ENCODE measurements around the gene ZNHIT3. TPM values are rescaled to one million over a fixed set of nuclear protein-coding genes. Genes with fewer than 3 reads are reported as not detected.

Gene ZNHIT3
- total and polyA plus RNA-seq, 2 of the 4 experiments (the other 2 are of a cell fraction): 27.8 to 52.3 TPM

DNA sequence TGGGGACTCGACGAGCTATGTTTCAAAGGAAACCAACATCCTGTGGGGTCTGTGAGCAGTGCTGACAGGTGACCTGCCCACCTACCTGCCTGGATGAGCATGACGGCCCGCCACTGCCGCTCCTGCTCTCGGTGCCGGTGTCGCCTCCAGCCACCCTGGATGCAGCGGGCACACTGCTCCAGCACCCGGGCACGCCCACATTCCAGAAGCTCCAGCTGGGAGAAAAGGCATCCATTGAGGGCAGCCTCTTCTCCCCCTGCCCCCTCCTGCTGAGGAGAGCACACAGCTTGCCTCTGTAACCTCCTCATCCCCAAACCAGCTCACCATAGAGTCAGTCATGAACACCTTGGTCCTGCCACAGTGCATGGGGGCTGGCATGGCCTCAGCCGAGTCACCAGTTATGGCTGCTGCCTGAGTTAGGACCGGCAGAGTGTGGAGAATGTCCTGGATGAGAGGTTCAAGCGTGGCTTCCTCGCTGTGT, 14.3 kb downstream of the ZNHIT3 start:
- Histone ChIP-seq H2AFZ (replicated peaks; ENCODE audit: low read length, poor library complexity) (no peak overlapping the region), H4K8ac (ENCODE audit: low read depth in 2 of 2, low read length in 2 of 2) (no peak overlapping the region), H2BK20ac (ENCODE audit: low read depth, low read length) (no peak overlapping the region), H3K27me3 (ENCODE audit: control insufficient read depth, insufficient read depth, low read length) (no peaks in the 10 kb centered on the region), H3K36me3 (ENCODE audit: control insufficient read depth, insufficient read depth, low read length) (peaks cover 56% of the 10 kb centered on the region), H3K18ac (ENCODE audit: low read depth, low read length) (no peak overlapping the region), H3K4ac (ENCODE audit: low read depth, low read length) (no peak overlapping the region), H3K9me3 (ENCODE audit: control insufficient read depth, insufficient read depth, low read length) (no peaks in the 10 kb centered on the region), H2BK5ac (ENCODE audit: low read depth, low read length, poor library complexity, severe bottlenecking) (no peak overlapping the region), H4K91ac (ENCODE audit: insufficient read depth, low read depth, low read length) (no peak overlapping the region), H3K4me2 (ENCODE audit: low read depth, low read length) (no peak overlapping the region), H3K79me1 (ENCODE audit: low read depth in 1 of 2, low read length in 2 of 2) (no peaks in the 10 kb centered on the region), H3K14ac (replicated peaks; ENCODE audit: low read depth, low read length) (no peak overlapping the region), H3K56ac (ENCODE audit: extremely low read depth, insufficient read depth, low read length) (no peak overlapping the region), H3K27ac (ENCODE audit: insufficient read depth, low read length) (no peak overlapping the region), H2AK9ac (replicated peaks; ENCODE audit: low read depth, low read length, poor library complexity) (no peak overlapping the region), H3K4me3 (ENCODE audit: insufficient read depth, low read depth, low read length) (no peak overlapping the region), H3K9ac (ENCODE audit: low read depth, low read length) (no peak overlapping the region), H2BK120ac (ENCODE audit: low read depth, low read length) (no peak overlapping the region), H4K5ac (ENCODE audit: low read depth, low read length) (no peak overlapping the region), H3K23ac (ENCODE audit: low read depth, low read length) (no peak overlapping the region), H3K4me1 (ENCODE audit: control insufficient read depth, insufficient read depth, low read length) (no peaks in the 10 kb centered on the region), H2AK5ac (ENCODE audit: low read depth, low read length) (no peak overlapping the region), H2BK15ac (ENCODE audit: low read depth, low read length) (no peak overlapping the region), H4K20me1 (ENCODE audit: insufficient read depth, low read length) (no peaks in the 10 kb centered on the region), H3K9me1 (ENCODE audit: insufficient read depth, low read length) (no peaks in the 10 kb centered on the region)
- DNase-seq (no peak), ATAC-seq (ENCODE audit: low read depth) (no peak; the same call in 1 of the 2 replicates)
- no CpG with 5 or more reads among the region's 15 CpGs for WGBS, 2 experiments (ENCODE audit: extremely low coverage in 2 of 2, insufficient read length in 1 of 2)
- in situ Hi-C loops (cut with MboI; ENCODE audit: low sequenced_read_pairs): no loop called here
- BruUV-seq (replicated peaks): no TSS peak
- dilution Hi-C loops (cut with HindIII; ENCODE audit: low sequenced_read_pairs, unreplicated experiment): no loop called here
- CTCF ChIA-PET: interaction anchor here (0.6 kb wide), 1 partner anchor 1127 kb away, joined by 5 read pairs; no protein-coding TSS in a partner anchor
- TF ChIP-seq MAFK (IDR thresholded peaks at IDR 0.05; ENCODE audit: low read depth, low read length): no peak
- TF ChIP-seq, protein P1, sequence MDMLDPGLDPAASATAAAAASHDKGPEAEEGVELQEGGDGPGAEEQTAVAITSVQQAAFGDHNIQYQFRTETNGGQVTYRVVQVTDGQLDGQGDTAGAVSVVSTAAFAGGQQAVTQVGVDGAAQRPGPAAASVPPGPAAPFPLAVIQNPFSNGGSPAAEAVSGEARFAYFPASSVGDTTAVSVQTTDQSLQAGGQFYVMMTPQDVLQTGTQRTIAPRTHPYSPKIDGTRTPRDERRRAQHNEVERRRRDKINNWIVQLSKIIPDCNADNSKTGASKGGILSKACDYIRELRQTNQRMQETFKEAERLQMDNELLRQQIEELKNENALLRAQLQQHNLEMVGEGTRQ (IDR thresholded peaks at IDR 0.05; ENCODE audit: low read depth, low read length): no peak
- TF ChIP-seq NFE2L2 (IDR thresholded peaks at IDR 0.05; ENCODE audit: low read depth, low read length): no peak
- no peak for TF ChIP-seq BHLHE40 (IDR thresholded peaks at IDR 0.05; ENCODE audit: low read depth, low read length)
- TF ChIP-seq, protein P2, sequence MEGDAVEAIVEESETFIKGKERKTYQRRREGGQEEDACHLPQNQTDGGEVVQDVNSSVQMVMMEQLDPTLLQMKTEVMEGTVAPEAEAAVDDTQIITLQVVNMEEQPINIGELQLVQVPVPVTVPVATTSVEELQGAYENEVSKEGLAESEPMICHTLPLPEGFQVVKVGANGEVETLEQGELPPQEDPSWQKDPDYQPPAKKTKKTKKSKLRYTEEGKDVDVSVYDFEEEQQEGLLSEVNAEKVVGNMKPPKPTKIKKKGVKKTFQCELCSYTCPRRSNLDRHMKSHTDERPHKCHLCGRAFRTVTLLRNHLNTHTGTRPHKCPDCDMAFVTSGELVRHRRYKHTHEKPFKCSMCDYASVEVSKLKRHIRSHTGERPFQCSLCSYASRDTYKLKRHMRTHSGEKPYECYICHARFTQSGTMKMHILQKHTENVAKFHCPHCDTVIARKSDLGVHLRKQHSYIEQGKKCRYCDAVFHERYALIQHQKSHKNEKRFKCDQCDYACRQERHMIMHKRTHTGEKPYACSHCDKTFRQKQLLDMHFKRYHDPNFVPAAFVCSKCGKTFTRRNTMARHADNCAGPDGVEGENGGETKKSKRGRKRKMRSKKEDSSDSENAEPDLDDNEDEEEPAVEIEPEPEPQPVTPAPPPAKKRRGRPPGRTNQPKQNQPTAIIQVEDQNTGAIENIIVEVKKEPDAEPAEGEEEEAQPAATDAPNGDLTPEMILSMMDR (conservative IDR thresholded peaks at IDR 0.05; ENCODE audit: low read depth, low read length): no peak
- no peak for TF ChIP-seq MAZ (IDR thresholded peaks at IDR 0.05; ENCODE audit: borderline replicate concordance, low read depth, low read length)
- TF ChIP-seq SMC3 (IDR thresholded peaks at IDR 0.05; ENCODE audit: low read depth, low read length): no peak
- no peak for TF ChIP-seq RAD21 (IDR thresholded peaks at IDR 0.05; ENCODE audit: low read length)
- no peak for TF ChIP-seq RFX5 (IDR thresholded peaks at IDR 0.05; ENCODE audit: low read depth, low read length)
- no peak for TF ChIP-seq CHD1 (IDR thresholded peaks at IDR 0.05; ENCODE audit: low read depth, low read length)
- TF ChIP-seq, protein P3, sequence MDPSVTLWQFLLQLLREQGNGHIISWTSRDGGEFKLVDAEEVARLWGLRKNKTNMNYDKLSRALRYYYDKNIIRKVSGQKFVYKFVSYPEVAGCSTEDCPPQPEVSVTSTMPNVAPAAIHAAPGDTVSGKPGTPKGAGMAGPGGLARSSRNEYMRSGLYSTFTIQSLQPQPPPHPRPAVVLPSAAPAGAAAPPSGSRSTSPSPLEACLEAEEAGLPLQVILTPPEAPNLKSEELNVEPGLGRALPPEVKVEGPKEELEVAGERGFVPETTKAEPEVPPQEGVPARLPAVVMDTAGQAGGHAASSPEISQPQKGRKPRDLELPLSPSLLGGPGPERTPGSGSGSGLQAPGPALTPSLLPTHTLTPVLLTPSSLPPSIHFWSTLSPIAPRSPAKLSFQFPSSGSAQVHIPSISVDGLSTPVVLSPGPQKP (IDR thresholded peaks at IDR 0.05; ENCODE audit: borderline replicate concordance, low read depth, low read length): no peak
- intact Hi-C loops (cut with micrococcal nuclease): no loop called here
- POLR2A ChIA-PET (ENCODE audit: unreplicated experiment): no interaction called here

All from IMR-90 (cell line).